Neural progenitor cell (in vitro differentiated cells): ENCODE measurements around the gene ERICH6B.

Experiments
- EZH2 ChIP-seq: fragments of 200-600 bp; sonication (generic); IDR thresholded peaks from 2 replicates; pipeline ENCODE4 v1.6.1; 2017; ENCODE audit warnings: antibody characterized with exemption, mild to moderate bottlenecking, moderate library complexity
- EZH2phosphoT487 ChIP-seq: fragments of 200-600 bp; sonication (generic); IDR thresholded peaks from 2 replicates; pipeline ENCODE4 v1.6.1; 2017; ENCODE audit warnings: antibody characterized with exemption
- TF ChIP-seq, protein P1 (sequence below): fragments of 200-600 bp; sonication (generic); IDR thresholded peaks from 2 replicates; pipeline ENCODE4 v1.5.1; 2017; ENCODE audit warnings: antibody characterized with exemption, mild to moderate bottlenecking

DNA sequence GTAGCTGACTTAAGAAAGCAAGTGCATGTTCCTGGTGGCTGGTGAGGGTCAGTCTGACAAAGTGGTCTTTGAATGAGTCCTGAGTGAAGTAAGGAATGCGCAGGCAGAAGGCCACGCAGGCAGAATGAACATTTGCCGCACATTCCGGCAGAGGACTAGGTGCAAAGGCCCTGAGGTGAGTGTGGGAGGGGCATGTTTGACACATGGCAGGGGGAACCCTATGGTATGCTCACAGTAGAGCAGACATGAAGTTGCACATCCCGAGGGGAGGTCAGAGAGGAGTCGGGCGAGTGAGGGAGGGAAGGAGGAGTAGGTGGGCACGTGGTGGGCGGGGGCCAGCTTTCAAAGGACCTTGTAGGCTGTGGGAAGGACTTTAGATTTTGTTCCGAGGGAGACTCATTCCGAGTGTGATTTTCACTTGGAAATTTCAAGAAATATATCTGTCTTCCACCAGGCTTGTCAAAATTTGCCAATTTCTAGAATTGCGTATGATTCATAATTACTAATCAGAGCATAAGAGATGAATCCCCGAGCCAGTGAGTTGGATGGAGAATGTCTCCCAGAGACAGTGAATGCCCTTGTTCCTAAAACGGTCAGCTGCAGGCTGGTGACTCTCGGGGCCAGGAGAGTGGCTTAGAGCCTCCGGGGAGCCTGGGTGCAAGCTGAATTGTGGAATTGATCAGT lies 40.3 kb downstream of the ERICH6B start:
- TF ChIP-seq, protein P1, sequence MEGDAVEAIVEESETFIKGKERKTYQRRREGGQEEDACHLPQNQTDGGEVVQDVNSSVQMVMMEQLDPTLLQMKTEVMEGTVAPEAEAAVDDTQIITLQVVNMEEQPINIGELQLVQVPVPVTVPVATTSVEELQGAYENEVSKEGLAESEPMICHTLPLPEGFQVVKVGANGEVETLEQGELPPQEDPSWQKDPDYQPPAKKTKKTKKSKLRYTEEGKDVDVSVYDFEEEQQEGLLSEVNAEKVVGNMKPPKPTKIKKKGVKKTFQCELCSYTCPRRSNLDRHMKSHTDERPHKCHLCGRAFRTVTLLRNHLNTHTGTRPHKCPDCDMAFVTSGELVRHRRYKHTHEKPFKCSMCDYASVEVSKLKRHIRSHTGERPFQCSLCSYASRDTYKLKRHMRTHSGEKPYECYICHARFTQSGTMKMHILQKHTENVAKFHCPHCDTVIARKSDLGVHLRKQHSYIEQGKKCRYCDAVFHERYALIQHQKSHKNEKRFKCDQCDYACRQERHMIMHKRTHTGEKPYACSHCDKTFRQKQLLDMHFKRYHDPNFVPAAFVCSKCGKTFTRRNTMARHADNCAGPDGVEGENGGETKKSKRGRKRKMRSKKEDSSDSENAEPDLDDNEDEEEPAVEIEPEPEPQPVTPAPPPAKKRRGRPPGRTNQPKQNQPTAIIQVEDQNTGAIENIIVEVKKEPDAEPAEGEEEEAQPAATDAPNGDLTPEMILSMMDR: no peak
- TF ChIP-seq EZH2 (no peak), EZH2phosphoT487 (no peak)
